SU-DHL-6 (cell line): ENCODE results near the gene ARL13B.
A peak's percentile ranks its signal among the peaks of the same experiment; 100 is the strongest.

Experiments used
- H2AFZ ChIP-seq: fragments of 200-600 bp; sonication (generic); 2 replicates; pipeline ENCODE4 v1.6.1; 2014; ENCODE audit warnings: low read depth, mild to moderate bottlenecking, moderate library complexity, mixed read lengths, antibody characterized with exemption, low read length; ENCODE audit not compliant: severe bottlenecking
- H3F3A ChIP-seq: fragments of 200-600 bp; shearing (Covaris generic); 2 replicates; pipeline ENCODE4 v1.6.0; 2016; ENCODE audit warnings: antibody characterized with exemption, mild to moderate bottlenecking; ENCODE audit not compliant: insufficient read depth
- H3K27ac ChIP-seq: fragments of 200-600 bp; sonication (generic); 2 replicates; pipeline ENCODE4 v1.5.1; 2016; ENCODE audit warnings: low read depth, mild to moderate bottlenecking, low read length, moderate library complexity, mixed read lengths
- H3K27me3 ChIP-seq: fragments of 200-600 bp; sonication (generic), shearing (Covaris generic); 2 replicates; pipeline ENCODE4 v1.6.0; 2014; ENCODE audit warnings: mild to moderate bottlenecking, low read length
- H3K36me3 ChIP-seq: fragments of 200-600 bp; sonication (generic); 2 replicates; pipeline ENCODE4 v1.6.1; 2014; ENCODE audit warnings: mild to moderate bottlenecking, low read length, mixed read lengths
- H3K4me2 ChIP-seq: fragments of 300-600, 200-600 bp; shearing (Covaris generic), sonication (generic); 2 replicates; pipeline ENCODE4 v1.6.0; 2014; ENCODE audit warnings: low read length, low read depth, mild to moderate bottlenecking; ENCODE audit not compliant: poor library complexity, severe bottlenecking
- H3K4me3 ChIP-seq: fragments of 200-600 bp; sonication (generic); 2 replicates; pipeline ENCODE4 v1.5.1; 2014; ENCODE audit warnings: antibody characterized with exemption, low read length, mild to moderate bottlenecking, mixed read lengths; ENCODE audit not compliant: insufficient read depth, poor library complexity, severe bottlenecking
- H3K79me2 ChIP-seq: fragments of 200-600 bp; sonication (generic); 2 replicates; pipeline ENCODE4 v1.6.1; 2014; ENCODE audit warnings: mild to moderate bottlenecking, low read length, moderate library complexity; ENCODE audit not compliant: insufficient read depth
- H3K9ac ChIP-seq: fragments of 200-600 bp; sonication (generic); 2 replicates; pipeline ENCODE4 v1.7.0; 2014; ENCODE audit warnings: mild to moderate bottlenecking, low read length
- H3K9me2 ChIP-seq: fragments of 200-600 bp; sonication (generic); replicated peaks from 2 replicates; pipeline ENCODE4 v1.6.1; 2014; ENCODE audit warnings: low read length; ENCODE audit not compliant: insufficient read depth
- H3K9me3 ChIP-seq: fragments of 200-600 bp; sonication (generic); 2 replicates; pipeline ENCODE4 v1.6.1; 2014; ENCODE audit warnings: low read length, mixed read lengths; ENCODE audit not compliant: insufficient read depth
- H4K20me1 ChIP-seq: fragments of 200-600 bp; sonication (generic); 2 replicates; pipeline ENCODE4 v1.6.1; 2014; ENCODE audit warnings: low read depth, mild to moderate bottlenecking, antibody characterized with exemption, low read length, moderate library complexity, mixed read lengths
- CTCF ChIP-seq: fragments of 200-600 bp; sonication (generic); IDR thresholded peaks from one replicate; pipeline ENCODE4 v1.5.1; 2017; ENCODE audit warnings: antibody characterized with exemption, mild to moderate bottlenecking, low read length, moderate library complexity; ENCODE audit not compliant: insufficient read depth, poor library complexity, severe bottlenecking
- EZH2phosphoT487 ChIP-seq: fragments of 200-600 bp; sonication (generic), shearing (Covaris generic); conservative IDR thresholded peaks from 2 replicates; pipeline ENCODE4 v1.6.1; 2018; ENCODE audit warnings: mild to moderate bottlenecking, antibody characterized with exemption, low read length, moderate library complexity, mixed read lengths

Gene ARL13B

DNA sequence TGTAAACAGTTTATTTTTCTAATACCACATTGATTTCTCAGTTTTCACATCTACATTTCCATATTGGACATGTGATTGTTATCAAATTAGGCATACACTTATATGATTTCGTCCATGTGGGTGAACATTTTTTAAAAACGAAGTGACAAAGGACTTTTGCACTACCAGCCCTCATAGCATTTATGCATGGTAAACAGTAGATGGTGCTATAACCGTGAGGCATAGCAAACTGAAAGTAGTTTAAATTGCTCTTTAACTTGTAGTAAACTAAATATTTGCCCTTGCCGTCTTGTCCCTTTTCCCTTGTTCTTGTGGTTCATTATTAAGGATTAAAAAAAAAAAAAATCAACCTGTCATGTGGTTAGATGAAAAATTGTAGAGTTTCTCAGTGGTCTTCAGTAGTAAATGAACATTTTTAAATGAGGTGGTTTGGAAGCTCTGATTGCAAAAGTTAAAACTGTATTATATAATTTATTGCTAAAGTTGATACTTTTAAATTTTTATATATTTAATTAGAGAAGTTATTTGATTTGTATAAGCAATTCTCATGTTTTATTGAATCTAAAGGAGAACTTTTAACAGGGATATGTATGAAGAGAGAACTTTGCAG is 24.5 kb downstream of the ARL13B start:
- no peak for TF ChIP-seq EZH2phosphoT487
- TF ChIP-seq CTCF = peak; percentile 77
- Histone ChIP-seq H3K36me3 (no peaks in the 10 kb centered on the region), H3K27me3 (no peaks in the 10 kb centered on the region), H3K4me2 (peak overlapping the region; percentile 57), H3K79me2 (no peaks in the 10 kb centered on the region), H3K9me2 (no peaks in the 10 kb centered on the region), H3K4me3 (no peak overlapping the region), H4K20me1 (no peaks in the 10 kb centered on the region), H3K9ac (no peak overlapping the region; the same call in 1 of the 2 replicates), H3F3A (no peaks in the 10 kb centered on the region), H3K27ac (no peak overlapping the region), H3K9me3 (no peaks in the 10 kb centered on the region), H2AFZ (no peak overlapping the region)

GRCh38 chr3:94008253-94008652 is 28.3 kb downstream of the ARL13B start:
- Histone ChIP-seq H3F3A (no peaks in the 10 kb centered on the region), H3K79me2 (no peaks in the 10 kb centered on the region), H2AFZ (no peak overlapping the region), H3K9me3 (no peaks in the 10 kb centered on the region), H3K27ac (no peak overlapping the region), H3K9ac (no peak overlapping the region), H3K36me3 (no peaks in the 10 kb centered on the region), H3K9me2 (no peaks in the 10 kb centered on the region), H3K4me3 (no peak overlapping the region), H3K27me3 (no peaks in the 10 kb centered on the region), H4K20me1 (no peaks in the 10 kb centered on the region), H3K4me2 (no peak overlapping the region)
- no peak for TF ChIP-seq CTCF
- TF ChIP-seq EZH2phosphoT487 = no peak

GRCh38 chr3:94009608-94010007 is 29.7 kb downstream of the ARL13B start:
- no peak overlapping the region for H3K4me3 ChIP-seq
- H3K9me3 ChIP-seq = no peaks in the 10 kb centered on the region
- H3K27me3 ChIP-seq = no peaks in the 10 kb centered on the region
- H3K79me2 ChIP-seq = no peaks in the 10 kb centered on the region
- no peaks in the 10 kb centered on the region for H3K36me3 ChIP-seq
- H2AFZ ChIP-seq = no peak overlapping the region
- no peaks in the 10 kb centered on the region for H4K20me1 ChIP-seq
- no peak overlapping the region for H3K27ac ChIP-seq
- no peaks in the 10 kb centered on the region for H3F3A ChIP-seq
- TF ChIP-seq EZH2phosphoT487 (no peak), CTCF (no peak)
- no peak overlapping the region for H3K4me2 ChIP-seq
- H3K9ac ChIP-seq = no peak overlapping the region
- H3K9me2 ChIP-seq = no peaks in the 10 kb centered on the region
